NCI-H748 treated with DMSO at 0.1 percent for 48 hours (cell line): ENCODE measurements around the gene SIPA1L3.
"Not testable (repeated sequence)": the region's sequence is repeated elsewhere in the genome, so short reads cannot be mapped to it uniquely, and the experiment has no call there.

Experiments used
- DNase-seq: peaks from one replicate; lab custom pipeline; 2025; lab: John Stamatoyannopoulos, UW

The SIPA1L3 gene

DNA sequence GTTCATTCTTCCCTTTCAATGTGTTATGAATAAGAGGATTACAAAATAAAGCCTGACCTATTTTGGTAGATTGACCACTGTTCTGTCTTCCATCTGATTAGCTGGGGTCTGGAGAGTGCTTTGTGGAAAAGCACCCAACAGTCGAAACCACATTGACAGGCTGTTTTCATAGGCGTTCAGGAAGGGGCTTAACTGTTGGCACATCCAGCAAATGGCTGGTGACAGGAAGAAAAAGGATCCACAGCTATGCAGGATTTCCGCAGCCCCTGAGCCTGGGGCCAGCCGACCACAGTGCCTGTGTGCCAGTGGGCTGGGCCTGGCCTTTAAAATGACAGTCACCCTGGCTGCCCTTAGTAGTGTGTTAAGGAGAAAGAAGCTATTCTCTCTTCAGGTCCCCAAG, 113.3 kb downstream of the SIPA1L3 start:
- DNase-seq = no peak

DNA sequence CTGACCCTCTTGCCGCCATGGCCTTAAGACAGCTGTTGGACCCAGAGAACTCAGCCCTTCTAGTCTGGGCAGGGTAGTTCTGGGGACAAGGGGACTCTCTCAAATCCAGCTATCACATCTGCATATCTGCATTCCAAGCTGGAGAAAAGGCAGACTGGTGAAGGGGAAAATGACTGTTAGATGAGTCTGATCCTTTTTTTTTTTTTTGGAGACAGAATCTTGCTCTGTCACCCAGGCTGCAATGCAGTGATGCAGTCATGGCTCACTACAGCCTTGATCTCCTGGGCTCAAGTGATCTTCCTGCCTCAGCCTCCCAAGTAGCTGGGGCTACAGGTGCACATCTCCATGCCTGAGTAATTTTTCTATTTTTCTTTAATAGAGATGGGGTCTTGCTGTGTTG, 114.3 kb downstream of the SIPA1L3 start:
- DNase-seq = no peak

GRCh38 chr19:38022791-38023670, 116.0 kb downstream of the SIPA1L3 start:
- no peak for DNase-seq

DNA sequence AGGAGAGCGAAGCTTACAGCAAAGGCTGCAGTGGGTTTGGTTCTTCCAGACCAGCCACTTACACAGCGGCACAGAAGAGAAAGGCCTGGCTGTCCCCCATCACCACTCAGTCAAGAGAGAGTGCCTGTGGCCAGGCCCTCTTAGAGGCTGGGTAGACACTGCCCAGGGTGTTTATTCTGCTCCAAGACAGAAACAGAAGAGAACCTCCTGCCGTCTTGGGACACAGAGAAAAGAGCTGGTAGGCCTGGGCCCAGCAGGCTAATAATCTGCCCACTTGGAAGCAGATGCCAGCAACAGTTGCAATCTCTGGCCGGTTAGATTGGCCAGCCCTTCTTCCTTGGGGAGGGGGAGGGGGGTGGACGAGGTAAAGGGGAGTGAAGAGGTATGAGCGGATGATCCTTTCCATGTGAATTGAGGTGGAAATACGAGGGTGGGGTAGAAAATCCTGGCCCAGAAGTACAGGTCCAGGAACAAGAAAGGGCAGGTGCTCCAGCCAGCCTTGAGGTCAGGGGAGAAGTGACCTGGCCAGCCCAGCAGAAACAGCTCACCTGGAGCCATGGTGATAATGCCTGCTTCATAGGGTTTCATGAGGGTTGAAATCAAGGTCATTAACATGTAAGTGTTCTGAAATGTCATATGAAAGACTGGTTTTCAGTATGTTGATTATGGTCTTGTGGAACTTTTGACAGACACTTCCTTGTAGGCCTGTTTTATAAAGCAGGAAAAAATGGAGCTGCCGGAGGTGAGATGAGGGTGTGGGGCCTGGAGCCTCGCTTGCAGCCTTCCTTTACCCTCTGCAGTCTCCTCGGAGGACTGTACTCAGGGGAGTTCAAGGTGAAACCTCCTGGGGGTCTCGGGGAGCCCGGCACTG, 116.9 kb downstream of the SIPA1L3 start:
- no peak for DNase-seq

DNA sequence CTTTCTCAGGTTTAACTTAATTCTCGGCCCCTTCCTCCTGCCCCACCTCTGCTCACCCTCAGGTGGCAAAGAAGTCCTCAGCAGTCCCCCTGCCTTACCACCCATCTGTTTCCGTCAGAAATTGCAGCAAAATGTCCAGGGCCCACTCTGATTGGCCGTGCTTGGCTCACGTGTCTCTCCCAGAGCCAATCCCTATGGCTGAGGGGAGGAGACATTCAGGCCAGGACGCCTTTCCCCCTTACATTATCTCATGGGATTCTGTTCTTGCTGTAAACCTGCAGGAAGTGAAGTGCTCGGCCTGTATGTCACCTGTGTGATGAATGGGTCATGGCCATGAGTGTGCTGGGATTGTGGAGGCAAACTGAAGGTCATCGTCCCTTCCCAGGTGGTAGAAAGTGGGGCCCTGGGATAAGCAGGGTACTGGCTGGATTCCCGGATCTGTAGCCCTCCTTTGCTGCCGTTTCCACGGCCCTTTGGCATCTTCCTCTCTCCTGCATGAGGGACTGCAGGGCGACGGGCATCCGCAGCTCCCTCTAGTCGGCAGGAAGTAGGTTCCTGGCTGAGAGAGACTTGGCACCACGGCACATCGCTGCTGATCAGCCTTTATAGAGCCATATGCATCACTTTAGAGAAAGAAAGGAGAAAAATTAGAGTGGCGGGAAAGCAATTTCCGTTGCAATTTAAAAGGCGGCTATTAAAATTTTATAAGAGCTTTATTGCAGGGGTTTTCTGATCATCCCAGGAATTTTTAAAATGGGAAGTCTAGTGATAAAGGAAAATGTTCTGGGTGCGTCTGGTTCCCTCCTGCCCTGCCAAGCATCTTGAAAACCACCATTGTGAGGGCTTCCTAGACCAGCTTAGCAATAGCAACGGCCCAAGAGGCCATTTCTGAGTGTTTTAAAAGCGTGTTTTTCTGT, 118.2 kb downstream of the SIPA1L3 start:
- no peak for DNase-seq

- no peak for DNase-seq
Measured at GRCh38 chr19:38025909-38026307, 118.9 kb downstream of the SIPA1L3 start.

DNA sequence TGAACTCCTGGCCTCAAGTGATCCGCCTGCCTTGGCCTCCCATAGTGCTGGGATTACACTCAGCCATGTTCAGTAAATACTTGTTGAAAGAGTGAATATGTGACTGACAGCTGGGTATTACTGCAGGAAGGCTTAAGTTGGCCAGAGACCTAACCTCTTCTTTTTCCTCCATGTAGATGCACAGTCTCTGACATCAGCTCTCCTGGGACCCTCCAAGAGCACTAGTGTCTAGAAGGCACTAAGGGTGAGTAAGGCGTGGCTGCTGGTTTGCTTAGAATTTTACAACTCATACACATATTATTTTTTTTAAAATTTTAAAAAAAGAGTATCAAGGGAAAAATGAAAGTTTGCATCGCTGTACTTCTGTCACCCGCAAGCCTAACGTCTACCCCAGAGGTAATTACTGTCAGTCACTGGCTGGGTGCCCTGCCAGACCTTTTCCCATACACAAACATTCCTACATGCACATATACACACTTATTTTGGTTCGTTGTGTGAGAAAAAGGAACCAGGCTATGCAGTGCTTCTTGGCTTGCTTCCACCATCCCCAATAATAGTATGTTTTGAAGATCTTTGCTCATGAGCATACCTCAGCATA, 122.0 kb downstream of the SIPA1L3 start:
- DNase-seq = no peak

GRCh38 chr19:38030001-38030400, 123.0 kb downstream of the SIPA1L3 start:
- not testable (repeated sequence) for DNase-seq

GRCh38 chr19:38030686-38031422, 123.8 kb downstream of the SIPA1L3 start:
- no peak for DNase-seq

- DNase-seq = no peak
Measured at GRCh38 chr19:38031423-38031770, 124.4 kb downstream of the SIPA1L3 start.

DNA sequence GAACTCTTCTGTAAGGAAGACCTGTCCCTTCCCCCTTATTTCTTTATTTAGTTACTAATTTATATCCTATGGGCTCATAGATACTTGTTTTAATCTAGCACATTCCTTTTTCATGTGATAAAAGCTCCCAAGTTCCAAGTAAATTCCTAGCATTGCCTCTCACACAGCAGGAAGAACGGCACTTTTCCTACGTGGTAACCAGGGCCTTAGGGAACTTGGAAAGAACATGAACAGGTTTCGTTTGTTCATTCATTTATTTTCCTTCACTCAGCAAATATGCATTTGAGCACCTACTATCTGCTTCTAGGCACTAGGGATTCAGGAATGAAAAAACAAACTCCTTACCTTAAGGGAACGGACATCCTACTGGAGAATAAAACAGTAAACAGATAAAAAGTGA, 125.1 kb downstream of the SIPA1L3 start:
- DNase-seq = no peak

DNA sequence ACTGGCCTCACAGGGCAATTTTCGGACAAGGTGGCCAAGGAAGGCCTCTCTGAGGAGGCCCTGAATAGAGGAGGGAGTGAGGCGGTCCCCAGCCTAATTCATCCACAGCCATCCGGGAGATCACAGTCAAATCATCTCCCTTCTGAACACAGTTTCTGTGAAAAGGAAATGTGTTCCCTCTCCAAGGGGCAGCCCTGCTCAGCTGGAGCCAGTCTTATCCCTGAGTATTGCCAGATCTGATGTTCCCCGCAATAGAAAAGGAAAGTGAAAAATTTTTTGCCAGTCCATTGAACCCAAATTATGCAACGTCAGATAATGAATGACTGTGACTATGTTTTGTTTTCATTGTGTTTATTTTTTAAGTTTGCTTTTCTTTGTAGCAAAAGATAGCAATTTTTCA, 125.9 kb downstream of the SIPA1L3 start:
- DNase-seq = no peak

GRCh38 chr19:38033658-38034491, 126.9 kb downstream of the SIPA1L3 start:
- DNase-seq = no peak

DNA sequence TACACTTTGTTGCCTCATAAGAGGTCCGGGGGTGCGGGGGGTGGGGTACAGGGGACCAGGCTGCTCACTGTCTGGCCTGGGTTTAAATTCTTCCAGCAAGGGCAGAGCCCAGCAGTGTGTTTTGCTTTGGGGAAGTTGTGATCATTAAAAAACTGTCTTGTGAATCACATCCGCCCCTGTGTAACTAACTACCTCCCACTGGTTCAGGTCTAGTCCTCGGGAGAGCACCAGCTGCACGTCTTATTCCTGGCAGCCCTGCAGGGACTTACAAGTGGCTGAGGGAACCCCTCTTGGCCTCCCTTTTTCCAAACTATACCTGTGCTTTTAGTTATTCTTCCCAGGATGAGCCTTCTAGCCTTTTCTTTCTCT, 127.5 kb downstream of the SIPA1L3 start:
- no peak for DNase-seq

- DNase-seq = no peak
Measured at GRCh38 chr19:38035515-38036495, 128.8 kb downstream of the SIPA1L3 start.

DNA sequence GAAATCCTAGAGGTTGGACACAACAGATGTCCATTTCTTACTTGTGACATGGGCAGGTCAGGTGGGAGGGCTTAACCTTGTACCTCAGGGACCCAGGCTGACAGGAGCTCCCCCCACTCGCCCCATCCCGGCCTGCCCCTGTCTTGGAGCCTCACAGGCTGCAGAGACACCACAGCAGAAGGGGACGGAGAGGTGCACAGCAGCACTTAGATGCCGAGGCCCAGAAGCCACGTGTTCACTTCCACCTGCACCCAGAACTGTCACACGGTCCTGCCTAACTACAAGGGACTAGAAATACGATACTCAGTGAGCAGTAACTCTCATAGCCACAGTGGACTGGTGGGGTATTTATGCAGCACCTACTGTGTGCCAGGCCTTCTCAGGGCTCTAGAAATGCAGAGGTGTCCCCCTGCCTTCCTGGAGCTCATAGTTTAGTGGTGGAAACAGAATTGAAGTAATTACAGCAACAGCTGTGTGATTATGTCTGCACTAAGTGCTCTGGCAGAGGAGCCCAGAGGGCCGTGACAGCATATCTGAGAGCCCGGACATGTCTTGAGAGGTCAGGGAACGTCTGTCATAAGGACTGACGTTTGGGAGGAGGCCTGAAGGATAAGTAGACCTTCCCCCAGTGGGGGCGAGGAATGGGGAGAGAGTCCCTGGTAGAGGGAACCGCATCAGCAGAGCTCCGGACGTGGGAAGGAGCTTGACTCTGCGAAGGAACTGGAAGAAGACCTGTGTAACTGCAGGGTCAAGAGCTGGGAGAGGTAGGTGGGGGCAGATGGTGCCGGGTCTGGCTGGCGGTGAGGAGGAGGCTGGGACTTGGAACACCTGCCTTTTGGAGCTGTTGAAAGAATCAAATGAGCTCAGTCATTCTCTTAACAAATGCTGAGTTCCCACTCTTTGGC, 130.0 kb downstream of the SIPA1L3 start:
- no peak for DNase-seq

- no peak for DNase-seq
Measured at GRCh38 chr19:38039966-38040365, 133.0 kb downstream of the SIPA1L3 start.

- no peak for DNase-seq
Measured at GRCh38 chr19:38042132-38042531, 135.1 kb downstream of the SIPA1L3 start.
